Neural cell (in vitro differentiated cells): ENCODE measurements around the gene VPS37C. TPM values are rescaled to one million over a fixed set of nuclear protein-coding genes. Genes with fewer than 3 reads are reported as not detected.

Source experiments
- H2AFZ ChIP-seq: fragments of 200-600, 300-800 bp; sonication (generic), shearing (Covaris generic); 2 replicates; pipeline ENCODE4 v1.6.0; 2014; ENCODE audit warnings: low read depth, mild to moderate bottlenecking, antibody characterized with exemption, low read length, moderate library complexity
- H3F3A ChIP-seq: fragments of 200-600 bp; shearing (Covaris generic); 2 replicates; pipeline ENCODE4 v1.6.1; 2016; ENCODE audit warnings: mild to moderate bottlenecking, moderate library complexity, mixed read lengths, antibody characterized with exemption, low read length; ENCODE audit not compliant: insufficient read depth, poor library complexity, severe bottlenecking
- H3K27ac ChIP-seq: fragments of 200-600, 300-800 bp; sonication (generic), shearing (Covaris generic); 2 replicates; pipeline ENCODE4 v1.5.1; 2014; ENCODE audit warnings: mild to moderate bottlenecking, low read length, moderate library complexity
- H3K27me3 ChIP-seq: fragments of 300-800, 200-600 bp; sonication (generic), shearing (Covaris generic); 2 replicates; pipeline ENCODE4 v1.6.0; 2014; ENCODE audit warnings: mild to moderate bottlenecking, low read depth, low read length, moderate library complexity; ENCODE audit not compliant: insufficient read depth
- H3K36me3 ChIP-seq: fragments of 300-800, 200-600 bp; sonication (generic), shearing (Covaris generic); 2 replicates; pipeline ENCODE4 v1.5.1; 2014; ENCODE audit warnings: mild to moderate bottlenecking, antibody characterized with exemption, low read length, moderate library complexity; ENCODE audit not compliant: insufficient read depth
- H3K4me2 ChIP-seq: fragments of 300-800, 200-600 bp; sonication (generic), shearing (Covaris generic); 2 replicates; pipeline ENCODE4 v1.6.0; 2014; ENCODE audit warnings: mild to moderate bottlenecking, low read length
- H3K4me3 ChIP-seq: fragments of 300-800, 200-600 bp; sonication (generic), shearing (Covaris generic); 2 replicates; pipeline ENCODE4 v1.5.1; 2014; ENCODE audit warnings: mild to moderate bottlenecking, low read length, moderate library complexity
- H3K79me2 ChIP-seq: fragments of 200-600 bp; shearing (Covaris generic); replicated peaks from 2 replicates; pipeline ENCODE4 v1.6.0; 2014; ENCODE audit warnings: mild to moderate bottlenecking, low read length, moderate library complexity; ENCODE audit not compliant: insufficient read depth
- H3K9ac ChIP-seq: fragments of 300-800, 200-600 bp; sonication (generic), shearing (Covaris generic); 2 replicates; pipeline ENCODE4 v1.6.1; 2016; ENCODE audit warnings: mild to moderate bottlenecking, low read length, mixed read lengths
- H3K9me2 ChIP-seq: fragments of 200-600 bp; shearing (Covaris generic); 2 replicates; pipeline ENCODE4 v1.6.1; 2016; ENCODE audit warnings: mild to moderate bottlenecking, low read length, mixed read lengths; ENCODE audit not compliant: insufficient read depth
- H3K9me3 ChIP-seq: fragments of 200-600, 300-800 bp; sonication (generic), shearing (Covaris generic); 2 replicates; pipeline ENCODE4 v1.6.1; 2016; ENCODE audit warnings: mild to moderate bottlenecking, mixed run types, low read length, moderate library complexity, mixed read lengths
- H4K20me1 ChIP-seq: fragments of 200-600 bp; shearing (Covaris generic); 2 replicates; pipeline ENCODE4 v1.6.1; 2016; ENCODE audit warnings: mild to moderate bottlenecking, mixed run types; ENCODE audit not compliant: insufficient read depth
- CTCF ChIP-seq: fragments of 450-650 bp; IDR thresholded peaks from 2 replicates; pipeline ENCODE4 v1.5.1; 2014; ENCODE audit warnings: antibody characterized with exemption, mild to moderate bottlenecking, moderate library complexity; ENCODE audit not compliant: poor library complexity, severe bottlenecking
- EP300 ChIP-seq: fragments of 450-650 bp; conservative IDR thresholded peaks from 2 replicates; pipeline ENCODE4 v1.6.1; 2014; ENCODE audit warnings: antibody characterized with exemption, mild to moderate bottlenecking, moderate library complexity; ENCODE audit not compliant: poor library complexity, severe bottlenecking
- EZH2 ChIP-seq: fragments of 200-600, 300-800 bp; shearing (Covaris generic), sonication (generic); IDR thresholded peaks from 2 replicates; pipeline ENCODE4 v1.6.1; 2014; ENCODE audit warnings: antibody characterized with exemption, low read length, borderline replicate concordance, mild to moderate bottlenecking; ENCODE audit not compliant: insufficient read depth, poor library complexity, severe bottlenecking
- MXI1 ChIP-seq: fragments of 450-650 bp; conservative IDR thresholded peaks from 2 replicates; pipeline ENCODE4 v1.6.1; 2014; ENCODE audit warnings: antibody characterized with exemption, mild to moderate bottlenecking; ENCODE audit not compliant: poor library complexity, severe bottlenecking
- POLR2AphosphoS5 ChIP-seq: IDR thresholded peaks from 2 replicates; pipeline ENCODE4 v1.6.1; 2012
- RAD21 ChIP-seq: fragments of 450-650 bp; conservative IDR thresholded peaks from 2 replicates; pipeline ENCODE4 v1.6.1; 2014; ENCODE audit warnings: antibody characterized with exemption, mild to moderate bottlenecking, moderate library complexity
- REST ChIP-seq: IDR thresholded peaks from 2 replicates; pipeline ENCODE4 v1.6.1; 2012; ENCODE audit warnings: borderline replicate concordance
- SMC3 ChIP-seq: fragments of 450-650 bp; conservative IDR thresholded peaks from 2 replicates; pipeline ENCODE4 v1.6.1; 2014; ENCODE audit warnings: antibody characterized with exemption, mild to moderate bottlenecking, moderate library complexity; ENCODE audit not compliant: poor library complexity
- TAF1 ChIP-seq: IDR thresholded peaks from 2 replicates; pipeline ENCODE4 v1.6.1; 2012; ENCODE audit warnings: low read depth
- polyA plus RNA-seq: library from polyadenylated mRNA; depleted of rRNA; stranded (reverse); fragments of >200 nt; gene quantifications from 2 replicates; pipeline ENCODE4 v1.2.3, GENCODE V29; 2014

Gene VPS37C
- polyA plus RNA-seq, 1 donor from 2014 or later = 7.3 TPM

- TF ChIP-seq POLR2AphosphoS5 (no peak), SMC3 (no peak), REST (no peak)
- no peak overlapping the region for H3K27ac ChIP-seq
- H3K27me3 ChIP-seq = no peaks in the 10 kb centered on the region
- no peak overlapping the region for H2AFZ ChIP-seq
- H4K20me1 ChIP-seq = no peaks in the 10 kb centered on the region
- no peaks in the 10 kb centered on the region for H3K9me2 ChIP-seq
- no peaks in the 10 kb centered on the region for H3F3A ChIP-seq
- no peak overlapping the region for H3K4me2 ChIP-seq
- no peaks in the 10 kb centered on the region for H3K79me2 ChIP-seq
- H3K9me3 ChIP-seq = no peaks in the 10 kb centered on the region
- H3K9ac ChIP-seq = no peak overlapping the region
- no peak overlapping the region for H3K4me3 ChIP-seq
- no peaks in the 10 kb centered on the region for H3K36me3 ChIP-seq
Measured at GRCh38 chr11:61138935-61139334, 22.3 kb downstream of the VPS37C start.

- Histone ChIP-seq H3K36me3 (no peaks in the 10 kb centered on the region), H4K20me1 (no peaks in the 10 kb centered on the region)
Measured at GRCh38 chr11:61134801-61135257, 26.4 kb downstream of the VPS37C start.

More at GRCh38 chr11:61134801-61135257, 26.4 kb downstream of the VPS37C start:
- H3K4me2 ChIP-seq = no peak overlapping the region
- no peaks in the 10 kb centered on the region for H3K9me2 ChIP-seq
- no peak overlapping the region for H3K4me3 ChIP-seq
- no peaks in the 10 kb centered on the region for H3K79me2 ChIP-seq
- TF ChIP-seq CTCF (no peak), REST (no peak), EZH2 (no peak), EP300 (no peak), MXI1 (no peak), POLR2AphosphoS5 (no peak), SMC3 (no peak), TAF1 (no peak), RAD21 (no peak)
- H3K9me3 ChIP-seq = no peaks in the 10 kb centered on the region
- no peak overlapping the region for H3K27ac ChIP-seq
- H3F3A ChIP-seq = no peaks in the 10 kb centered on the region
- H3K27me3 ChIP-seq = no peaks in the 10 kb centered on the region
- H2AFZ ChIP-seq = no peak overlapping the region
- no peak overlapping the region for H3K9ac ChIP-seq
